ENCODE measurements around the gene COL23A1.

The COL23A1 gene

GRCh38 chr5:178431782-178432165 is 158.4 kb downstream of the COL23A1 start:
- no peak for FAIRE-seq

GRCh38 chr5:178431063-178431781 is 159.0 kb downstream of the COL23A1 start:
- FAIRE-seq: no peak

GRCh38 chr5:178430186-178431062 is 159.8 kb downstream of the COL23A1 start:
- FAIRE-seq: no peak

DNA sequence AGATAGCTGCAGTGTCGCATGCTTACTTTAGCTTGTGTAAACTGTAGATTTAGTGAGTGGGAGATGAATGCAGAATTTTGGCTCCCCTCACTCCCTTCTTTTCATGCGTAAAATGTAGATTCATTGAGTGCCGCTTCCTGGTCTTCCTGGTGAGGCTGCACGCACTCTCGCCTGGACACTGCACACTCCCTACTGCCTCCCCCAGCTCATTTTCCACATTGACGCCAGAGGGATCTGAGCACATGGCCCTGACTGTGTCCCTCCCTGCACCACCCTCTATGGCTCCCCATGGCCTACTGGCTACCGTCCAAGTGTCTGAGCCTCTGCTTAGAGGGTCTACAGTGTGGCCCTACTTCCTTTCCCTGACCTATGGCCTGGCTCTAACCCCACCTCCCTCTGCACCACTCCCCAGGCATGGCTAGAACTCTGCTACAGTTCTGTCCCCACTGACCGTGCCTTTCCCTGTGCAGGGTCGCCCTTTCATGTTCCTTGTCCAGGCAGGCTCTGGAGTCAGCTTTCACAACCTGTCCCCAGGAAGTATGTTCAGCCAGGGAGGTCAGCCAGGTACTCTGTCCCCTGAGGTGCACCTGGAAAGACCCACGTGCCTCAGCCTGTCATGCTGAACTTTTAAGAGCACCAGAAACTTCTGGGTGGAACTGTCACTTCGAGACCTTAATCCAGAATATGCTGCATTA is 160.6 kb downstream of the COL23A1 start:
- no peak for FAIRE-seq

- no peak for FAIRE-seq
These were observed 161.1 kb downstream of the COL23A1 start for GRCh38 chr5:178429156-178429468.

DNA sequence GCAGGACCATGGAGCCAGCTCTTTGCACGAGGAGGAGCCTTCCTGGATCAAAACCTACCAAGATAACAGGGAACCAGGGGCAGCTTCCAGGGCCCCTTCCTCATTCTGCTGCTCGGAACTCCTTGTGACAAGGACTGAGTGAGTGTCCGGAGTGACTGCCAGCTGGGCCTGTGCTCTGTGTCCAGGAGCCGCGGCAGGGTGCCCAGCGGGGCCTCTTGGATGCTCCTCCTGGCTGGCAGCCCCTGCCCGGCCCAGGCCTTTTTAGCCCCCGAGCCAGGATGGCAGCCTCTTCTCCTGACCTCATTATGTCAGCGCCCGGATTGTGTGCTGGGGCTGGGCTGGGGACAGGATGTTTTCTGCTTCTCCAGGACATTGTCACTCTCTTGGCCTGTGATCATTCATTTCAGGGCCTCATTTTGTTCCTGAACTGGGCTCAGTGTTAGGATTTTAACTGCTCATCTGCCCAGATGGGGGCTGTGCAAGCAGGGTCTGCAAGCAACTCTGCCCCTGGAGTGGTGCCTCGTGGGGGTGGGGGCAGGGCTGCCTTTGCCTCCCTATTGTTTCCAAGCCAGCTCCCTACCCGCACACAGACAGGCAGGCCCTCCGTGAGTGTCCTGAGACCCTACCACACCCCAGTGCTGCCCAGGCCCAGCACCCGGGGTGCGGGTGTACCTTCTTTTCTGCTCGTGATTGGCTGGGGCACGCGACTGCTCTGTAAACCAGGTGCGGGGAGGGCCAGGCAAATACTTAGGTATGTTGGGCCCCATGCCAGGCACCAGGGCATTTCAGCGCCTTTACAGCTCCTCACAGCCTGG is 161.6 kb downstream of the COL23A1 start:
- no peak for FAIRE-seq

DNA sequence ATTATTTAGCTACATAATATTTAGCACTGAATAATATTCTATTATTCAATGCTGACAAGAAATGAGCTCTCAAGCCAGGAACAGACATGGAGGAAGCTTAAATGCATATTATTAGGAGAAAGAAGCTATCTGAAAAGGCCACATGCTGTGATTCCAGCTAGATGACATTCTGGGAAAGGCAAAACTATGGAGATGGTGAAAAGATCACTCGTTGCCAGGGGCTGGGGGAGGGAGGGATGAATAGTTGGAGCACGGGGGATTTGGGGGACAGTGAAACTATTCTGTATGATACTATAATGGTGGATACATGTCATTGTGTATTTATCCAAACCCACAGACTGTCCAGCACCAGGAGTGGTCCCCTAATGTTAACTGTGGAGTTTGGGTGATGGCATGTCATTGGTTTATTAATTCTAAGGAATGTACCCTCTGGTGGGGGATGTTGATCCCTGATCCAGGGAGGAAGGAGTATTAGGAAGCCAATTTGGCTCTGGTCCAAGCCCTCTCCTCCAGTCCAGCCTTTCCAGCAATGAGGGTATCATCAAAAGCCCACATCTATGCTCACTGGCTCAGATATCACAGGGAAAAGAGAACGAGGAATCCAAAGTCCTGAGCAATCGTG is 162.5 kb downstream of the COL23A1 start:
- no peak for FAIRE-seq

GRCh38 chr5:178426326-178427130 is 163.7 kb downstream of the COL23A1 start:
- no peak for FAIRE-seq

- no peak for FAIRE-seq
These were observed 164.5 kb downstream of the COL23A1 start for GRCh38 chr5:178425621-178426068.

GRCh38 chr5:178424810-178425177 is 165.4 kb downstream of the COL23A1 start:
- FAIRE-seq: no peak

GRCh38 chr5:178423901-178424809 is 166.0 kb downstream of the COL23A1 start:
- no peak for FAIRE-seq

- FAIRE-seq: no peak
These were observed 166.8 kb downstream of the COL23A1 start for GRCh38 chr5:178423431-178423830.

GRCh38 chr5:178422400-178422775 is 167.8 kb downstream of the COL23A1 start:
- no peak for FAIRE-seq

DNA sequence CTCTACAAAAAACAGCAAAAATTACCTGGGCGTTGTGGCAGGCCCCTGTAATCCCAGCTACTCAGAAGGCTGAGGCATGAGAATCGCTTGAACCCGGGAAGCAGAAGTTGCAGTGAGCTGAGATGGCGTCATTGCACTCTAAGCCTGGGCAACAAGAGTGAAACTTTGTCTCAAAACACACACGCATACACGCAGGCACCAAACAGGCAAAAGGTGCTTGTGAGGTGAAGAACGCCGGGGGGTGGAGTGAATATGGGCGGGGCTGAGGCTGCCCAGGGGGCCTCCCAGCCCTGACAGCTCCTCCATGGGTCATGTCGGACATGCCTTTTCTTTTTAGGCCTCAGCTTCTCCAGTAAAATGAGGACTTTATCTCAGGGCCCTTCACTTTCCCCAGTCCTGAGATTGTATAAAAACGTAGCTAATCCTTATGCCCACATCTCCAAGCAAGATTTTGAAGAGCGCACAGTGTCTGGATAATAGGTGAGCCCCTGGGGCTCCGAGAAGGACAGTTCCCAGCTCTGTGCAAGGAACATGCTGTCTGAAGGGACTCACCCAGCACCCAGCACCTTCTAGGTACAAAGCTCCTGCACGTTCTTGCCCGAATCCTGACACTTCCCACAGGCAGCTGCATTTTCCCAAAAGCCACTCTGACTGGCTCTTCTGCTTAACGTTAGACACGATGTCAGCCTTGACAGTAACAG is 168.3 kb downstream of the COL23A1 start:
- no peak for FAIRE-seq

DNA sequence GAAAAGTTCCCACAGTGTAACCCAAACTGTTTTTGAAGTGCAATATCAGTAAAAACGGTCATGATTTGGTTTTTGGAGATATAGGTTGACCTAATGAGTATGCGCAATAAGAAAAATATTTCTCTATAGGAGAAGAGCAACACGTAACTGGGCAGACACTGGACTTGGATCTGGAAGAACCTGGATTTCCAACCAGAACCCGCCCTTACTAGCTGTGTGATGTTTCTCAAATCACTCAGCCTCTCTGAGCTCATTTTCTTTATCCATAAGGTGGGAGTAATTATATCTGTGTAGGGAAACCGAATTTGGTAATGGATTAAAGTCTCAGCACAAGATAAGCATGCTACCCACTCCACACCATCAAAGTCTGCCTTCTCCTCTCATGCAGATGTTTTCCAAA is 169.1 kb downstream of the COL23A1 start:
- no peak for FAIRE-seq

DNA sequence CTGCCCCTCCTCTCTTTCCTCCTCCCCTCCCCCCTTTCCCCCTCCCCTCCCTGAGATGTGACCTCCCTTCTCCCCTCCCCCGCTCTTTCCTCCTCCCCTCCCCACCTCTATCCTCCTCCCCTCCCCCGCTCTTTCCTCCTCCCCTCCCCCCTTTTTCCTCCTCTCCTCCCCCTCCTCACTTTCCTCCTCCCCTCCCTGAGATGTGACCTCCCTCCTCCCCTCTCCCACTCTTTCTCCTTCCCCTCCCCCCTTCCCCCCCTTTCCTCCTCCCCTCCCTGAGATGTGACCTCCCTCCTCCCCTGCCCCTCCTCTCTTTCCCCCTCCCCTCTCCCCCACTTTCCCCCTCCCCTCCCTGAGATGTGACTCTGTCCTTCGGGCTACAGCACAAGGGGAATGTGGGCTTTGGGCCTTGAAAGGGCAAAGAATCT is 169.8 kb downstream of the COL23A1 start:
- FAIRE-seq: no peak

- FAIRE-seq: no peak
These were observed 170.5 kb downstream of the COL23A1 start for GRCh38 chr5:178419651-178420050.

GRCh38 chr5:178419196-178419595 is 171.0 kb downstream of the COL23A1 start:
- FAIRE-seq: no peak

- no peak for FAIRE-seq
These were observed 171.7 kb downstream of the COL23A1 start for GRCh38 chr5:178418471-178419010.

Measured in TTC549 (cell line).